ENCODE data around the gene SF3B2. TPM values are rescaled to one million over a fixed set of nuclear protein-coding genes. Genes with fewer than 3 reads are reported as not detected.

The SF3B2 gene
- total and polyA plus RNA-seq, 2 donors (not counting 1 experiment from before 2014, with no cell fraction given) = 139 to 205 TPM

GRCh38 chr11:66107600-66108510, 55.7 kb downstream of the SF3B2 start:
- H3K9ac ChIP-seq (ENCODE audit: low read length) = no peak overlapping the region
- no peaks in the 10 kb centered on the region for H3K27me3 Mint-ChIP-seq
- H3K9me3 ChIP-seq (ENCODE audit: control extremely low read depth in 1 of 3, control insufficient read depth in 2 of 3, insufficient read depth in 1 of 3, low read length in 2 of 3) = no peaks in the 10 kb centered on the region
- WGBS (ENCODE audit: insufficient coverage) = no CpG with 5 or more reads among the region's 3 CpGs
- peaks cover 86% of the 10 kb centered on the region for H3K4me1 Mint-ChIP-seq
- peaks cover 0 to 26% of the 10 kb centered on the region in 2 experiments for H3K36me3 ChIP-seq (replicated peaks in 1 of 2; ENCODE audit: control extremely low read depth in 1 of 2, control insufficient read depth in 1 of 2, extremely low read depth in 1 of 2, insufficient read depth in 2 of 2, low read length in 1 of 2)
- H2AFZ ChIP-seq (ENCODE audit: insufficient read depth, low read depth, low read length, poor library complexity, severe bottlenecking) = no peak overlapping the region
- ChIA-PET CTCF (interaction anchor here (1.2 to 1.9 kb wide), 2 partner anchors 26 to 27 kb away, joined by 3 to 9 read pairs; no protein-coding TSS in a partner anchor), POLR2A (interaction anchor here (0.6 to 0.8 kb wide), 5 partner anchors 9 to 463 kb away, joined by 3 to 4 read pairs (median 3); partner anchors contain the start of gene CD248)
- TF ChIP-seq EZH2 (IDR thresholded peaks at IDR 0.05; ENCODE audit: borderline replicate concordance, insufficient read depth, low read depth, low read length, poor library complexity, severe bottlenecking) = no peak
- no peak for TF ChIP-seq CTCF (IDR thresholded peaks at IDR 0.05)
- no peak overlapping the region for H3K4me3 ChIP-seq (ENCODE audit: control extremely low read depth in 1 of 5, extremely low read depth in 1 of 5, insufficient read depth in 1 of 5, low read depth in 2 of 5, low read length in 4 of 5)
- peak overlapping the region; percentile 1 for H3K4me2 ChIP-seq (replicated peaks; ENCODE audit: low read depth, low read length, poor library complexity, severe bottlenecking)
- no peak for ATAC-seq (ENCODE audit: low read depth)
- no peaks in the 10 kb centered on the region for H3K27me3 ChIP-seq (replicated peaks in 1 of 4; ENCODE audit: control extremely low read depth in 1 of 4, control insufficient read depth in 3 of 4, insufficient read depth in 4 of 4, low read length in 3 of 4)
- no peak overlapping the region for H3K27ac ChIP-seq (ENCODE audit: low read length in 2 of 2)
- H3K4me3 Mint-ChIP-seq = no peak overlapping the region
- no peaks in the 10 kb centered on the region for H3K9me3 Mint-ChIP-seq (ENCODE audit: insufficient read depth)
- no peak for DNase-seq
- H3K27ac Mint-ChIP-seq = peak overlapping the region; percentile 72
- peaks cover 80% of the 10 kb centered on the region in 2 donors for H3K4me1 ChIP-seq (ENCODE audit: control insufficient read depth in 2 of 2, insufficient read depth in 2 of 2, low read length in 2 of 2)
- peaks cover 24% of the 10 kb centered on the region for H4K20me1 ChIP-seq (ENCODE audit: control insufficient read depth, insufficient read depth, low read length, poor library complexity, severe bottlenecking)
- peaks cover 100% of the 10 kb centered on the region for H3K79me2 ChIP-seq (ENCODE audit: control insufficient read depth, insufficient read depth, low read length)
- intact Hi-C loops (cut with micrococcal nuclease) = no loop called here

GRCh38 chr11:66109294-66109693, 57.1 kb downstream of the SF3B2 start:
- ATAC-seq (ENCODE audit: low read depth) = no peak
- peak overlapping the region in 1 of 2 donors; percentile 24 for H3K27ac ChIP-seq (ENCODE audit: low read length in 2 of 2)
- CTCF ChIA-PET = interaction anchor here (1.6 to 2.6 kb wide), 3 partner anchors 24 to 46 kb away, joined by 4 to 13 read pairs (median 9); no protein-coding TSS in a partner anchor

More at GRCh38 chr11:66109294-66109693, 57.1 kb downstream of the SF3B2 start:
- Histone ChIP-seq H4K20me1 (ENCODE audit: control insufficient read depth, insufficient read depth, low read length, poor library complexity, severe bottlenecking) (peaks cover 20% of the 10 kb centered on the region), H3K9me3 (ENCODE audit: control extremely low read depth in 1 of 3, control insufficient read depth in 2 of 3, insufficient read depth in 1 of 3, low read length in 2 of 3) (no peaks in the 10 kb centered on the region), H2AFZ (ENCODE audit: insufficient read depth, low read depth, low read length, poor library complexity, severe bottlenecking) (no peak overlapping the region), H3K79me2 (ENCODE audit: control insufficient read depth, insufficient read depth, low read length) (peaks cover 98% of the 10 kb centered on the region), H3K4me3 (ENCODE audit: control extremely low read depth in 1 of 5, extremely low read depth in 1 of 5, insufficient read depth in 1 of 5, low read depth in 2 of 5, low read length in 4 of 5) (no peak overlapping the region), H3K4me2 (replicated peaks; ENCODE audit: low read depth, low read length, poor library complexity, severe bottlenecking) (no peak overlapping the region), H3K9ac (ENCODE audit: low read length) (no peak overlapping the region), H3K4me1 (ENCODE audit: control insufficient read depth in 2 of 2, insufficient read depth in 2 of 2, low read length in 2 of 2) (peaks cover 81 to 82% of the 10 kb centered on the region in 2 donors), H3K36me3 (replicated peaks in 1 of 2; ENCODE audit: control extremely low read depth in 1 of 2, control insufficient read depth in 1 of 2, extremely low read depth in 1 of 2, insufficient read depth in 2 of 2, low read length in 1 of 2) (peaks cover 0 to 23% of the 10 kb centered on the region in 2 experiments), H3K27me3 (replicated peaks in 1 of 4; ENCODE audit: control extremely low read depth in 1 of 4, control insufficient read depth in 3 of 4, insufficient read depth in 4 of 4, low read length in 3 of 4) (no peaks in the 10 kb centered on the region)
- intact Hi-C loops (cut with micrococcal nuclease) = no loop called here
- peaks cover 87% of the 10 kb centered on the region for H3K4me1 Mint-ChIP-seq
- H3K4me3 Mint-ChIP-seq = peak overlapping the region; percentile 32
- H3K27me3 Mint-ChIP-seq = no peaks in the 10 kb centered on the region
- POLR2A ChIA-PET = no interaction called here
- DNase-seq = no peak
- no peaks in the 10 kb centered on the region for H3K9me3 Mint-ChIP-seq (ENCODE audit: insufficient read depth)
- TF ChIP-seq EZH2 (IDR thresholded peaks at IDR 0.05; ENCODE audit: borderline replicate concordance, insufficient read depth, low read depth, low read length, poor library complexity, severe bottlenecking) = no peak
- TF ChIP-seq CTCF (IDR thresholded peaks at IDR 0.05) = no peak
- 100% methylated on average over 1 of the region's 2 CpGs for WGBS (ENCODE audit: insufficient coverage)
- peak overlapping the region; percentile 81 for H3K27ac Mint-ChIP-seq
